WI38 (cell line): Measurements from ENCODE around the gene COLEC12.

Source experiments
- H3K4me3 ChIP-seq: 2 replicates; pipeline ENCODE4 v1.5.1; 2011; ENCODE audit warnings: low read depth, mild to moderate bottlenecking, control low read depth, low read length
- CTCF ChIP-seq: IDR thresholded peaks from 2 replicates; pipeline ENCODE4 v1.5.1; 2012; ENCODE audit warnings: low read depth, mild to moderate bottlenecking, control low read depth, low read length

Gene COLEC12

GRCh38 chr18:500632-501405 is at the start of gene COLEC12:
Gene COLEC12 (minus strand): TSS chr18:500701. CDS start chr18:500514, 187 bp downstream.
- TF ChIP-seq CTCF, result no peak
- H3K4me3 ChIP-seq, result peak within 1 kb of the TSS; percentile 68

- no peak for TF ChIP-seq CTCF
- H3K4me3 ChIP-seq, result no peak overlapping the region
Measured at GRCh38 chr18:549967-550366, 49.5 kb upstream of the COLEC12 start.

GRCh38 chr18:543447-544078 is 43.1 kb upstream of the COLEC12 start:
- no peak for TF ChIP-seq CTCF
- no peak overlapping the region for H3K4me3 ChIP-seq

- no peak overlapping the region for H3K4me3 ChIP-seq
- TF ChIP-seq CTCF, result no peak
Measured at GRCh38 chr18:533995-534601, 33.6 kb upstream of the COLEC12 start.

- H3K4me3 ChIP-seq, result no peak overlapping the region
- no peak for TF ChIP-seq CTCF
Measured at GRCh38 chr18:532632-533031, 32.1 kb upstream of the COLEC12 start.

GRCh38 chr18:532018-532417 is 31.5 kb upstream of the COLEC12 start:
- no peak for TF ChIP-seq CTCF
- H3K4me3 ChIP-seq, result no peak overlapping the region

GRCh38 chr18:527146-527545 is 26.6 kb upstream of the COLEC12 start:
- TF ChIP-seq CTCF, result no peak
- H3K4me3 ChIP-seq, result no peak overlapping the region
